ENCODE measurements around the gene DRAM1. TPM values are rescaled to one million over a fixed set of nuclear protein-coding genes. Genes with fewer than 3 reads are reported as not detected.

DRAM1 gene
- total and polyA plus RNA-seq, 9 of the 15 experiments (the other 6 are each of a cell fraction or from before 2014, with no cell fraction given) = 1.4 to 4.3 (median 2.7) TPM

DNA sequence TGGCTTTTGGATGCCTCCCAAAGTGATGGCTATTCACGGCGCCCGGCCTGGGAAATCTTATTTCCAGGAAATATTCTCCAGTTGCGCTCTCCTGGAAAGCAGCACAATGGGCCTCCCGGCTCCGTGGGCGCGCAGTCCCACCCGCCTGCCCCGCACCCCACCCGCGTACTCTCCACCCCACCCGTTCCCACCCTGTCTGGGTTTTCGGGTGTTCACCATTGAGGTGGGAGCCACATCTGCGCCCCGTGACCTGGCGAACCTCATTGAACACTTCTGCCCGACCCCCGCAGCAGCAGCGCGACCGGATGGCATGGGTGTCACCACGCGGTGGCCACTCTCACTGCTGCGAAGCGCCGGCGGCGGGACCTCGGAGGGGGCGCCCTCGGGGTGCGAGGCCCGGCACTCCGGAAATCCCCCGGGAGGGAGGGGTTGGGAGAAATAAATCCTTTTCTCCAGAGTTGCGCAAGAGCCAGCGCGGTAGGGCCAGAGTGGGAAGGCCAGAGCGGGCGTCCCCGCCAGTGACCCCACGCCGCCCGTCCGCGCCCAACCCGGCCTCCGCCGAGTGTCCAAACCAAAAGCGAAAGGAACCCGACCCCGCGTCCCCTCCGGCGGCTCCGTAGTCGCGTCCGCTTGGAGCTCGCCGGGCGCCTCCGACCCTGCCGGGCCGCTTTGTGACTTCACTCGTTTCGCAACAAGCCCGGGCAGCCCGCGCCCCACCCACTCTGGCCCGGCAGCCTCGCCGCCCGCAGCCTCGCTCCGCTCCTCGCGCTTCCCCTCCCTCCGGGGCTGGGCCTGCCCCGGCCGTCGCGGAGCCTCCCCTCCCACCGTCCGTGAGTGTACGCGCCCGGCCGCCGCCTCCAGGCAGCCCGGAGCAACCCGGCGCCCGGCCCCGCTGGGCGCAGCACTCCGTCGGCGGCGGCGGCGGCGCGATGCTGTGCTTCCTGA lies at the start of gene DRAM1 (continued):
- TF ChIP-seq, protein P1, sequence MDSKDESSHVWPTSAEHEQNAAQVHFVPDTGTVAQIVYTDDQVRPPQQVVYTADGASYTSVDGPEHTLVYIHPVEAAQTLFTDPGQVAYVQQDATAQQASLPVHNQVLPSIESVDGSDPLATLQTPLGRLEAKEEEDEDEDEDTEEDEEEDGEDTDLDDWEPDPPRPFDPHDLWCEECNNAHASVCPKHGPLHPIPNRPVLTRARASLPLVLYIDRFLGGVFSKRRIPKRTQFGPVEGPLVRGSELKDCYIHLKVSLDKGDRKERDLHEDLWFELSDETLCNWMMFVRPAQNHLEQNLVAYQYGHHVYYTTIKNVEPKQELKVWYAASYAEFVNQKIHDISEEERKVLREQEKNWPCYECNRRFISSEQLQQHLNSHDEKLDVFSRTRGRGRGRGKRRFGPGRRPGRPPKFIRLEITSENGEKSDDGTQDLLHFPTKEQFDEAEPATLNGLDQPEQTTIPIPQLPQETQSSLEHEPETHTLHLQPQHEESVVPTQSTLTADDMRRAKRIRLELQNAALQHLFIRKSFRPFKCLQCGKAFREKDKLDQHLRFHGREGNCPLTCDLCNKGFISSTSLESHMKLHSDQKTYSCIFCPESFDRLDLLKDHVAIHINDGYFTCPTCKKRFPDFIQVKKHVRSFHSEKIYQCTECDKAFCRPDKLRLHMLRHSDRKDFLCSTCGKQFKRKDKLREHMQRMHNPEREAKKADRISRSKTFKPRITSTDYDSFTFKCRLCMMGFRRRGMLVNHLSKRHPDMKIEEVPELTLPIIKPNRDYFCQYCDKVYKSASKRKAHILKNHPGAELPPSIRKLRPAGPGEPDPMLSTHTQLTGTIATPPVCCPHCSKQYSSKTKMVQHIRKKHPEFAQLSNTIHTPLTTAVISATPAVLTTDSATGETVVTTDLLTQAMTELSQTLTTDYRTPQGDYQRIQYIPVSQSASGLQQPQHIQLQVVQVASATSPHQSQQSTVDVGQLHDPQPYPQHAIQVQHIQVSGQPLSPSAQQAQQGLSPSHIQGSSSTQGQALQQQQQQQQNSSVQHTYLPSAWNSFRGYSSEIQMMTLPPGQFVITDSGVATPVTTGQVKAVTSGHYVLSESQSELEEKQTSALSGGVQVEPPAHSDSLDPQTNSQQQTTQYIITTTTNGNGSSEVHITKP (IDR thresholded peaks at IDR 0.05; ENCODE audit: partially characterized antibody) = peak; percentile 99
- no peak for TF ChIP-seq RHOXF2B (CRISPR knock-in tag; conservative IDR thresholded peaks at IDR 0.05)
- no peak for TF ChIP-seq MCM2 (IDR thresholded peaks at IDR 0.05; ENCODE audit: low read depth)
- TF ChIP-seq MBD2 (IDR thresholded peaks at IDR 0.05; ENCODE audit: borderline replicate concordance, low read depth) = peak; percentile 58; the same call in 1 of the 2 replicates
- TF ChIP-seq, protein P2, sequence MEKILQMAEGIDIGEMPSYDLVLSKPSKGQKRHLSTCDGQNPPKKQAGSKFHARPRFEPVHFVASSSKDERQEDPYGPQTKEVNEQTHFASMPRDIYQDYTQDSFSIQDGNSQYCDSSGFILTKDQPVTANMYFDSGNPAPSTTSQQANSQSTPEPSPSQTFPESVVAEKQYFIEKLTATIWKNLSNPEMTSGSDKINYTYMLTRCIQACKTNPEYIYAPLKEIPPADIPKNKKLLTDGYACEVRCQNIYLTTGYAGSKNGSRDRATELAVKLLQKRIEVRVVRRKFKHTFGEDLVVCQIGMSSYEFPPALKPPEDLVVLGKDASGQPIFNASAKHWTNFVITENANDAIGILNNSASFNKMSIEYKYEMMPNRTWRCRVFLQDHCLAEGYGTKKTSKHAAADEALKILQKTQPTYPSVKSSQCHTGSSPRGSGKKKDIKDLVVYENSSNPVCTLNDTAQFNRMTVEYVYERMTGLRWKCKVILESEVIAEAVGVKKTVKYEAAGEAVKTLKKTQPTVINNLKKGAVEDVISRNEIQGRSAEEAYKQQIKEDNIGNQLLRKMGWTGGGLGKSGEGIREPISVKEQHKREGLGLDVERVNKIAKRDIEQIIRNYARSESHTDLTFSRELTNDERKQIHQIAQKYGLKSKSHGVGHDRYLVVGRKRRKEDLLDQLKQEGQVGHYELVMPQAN (IDR thresholded peaks at IDR 0.05; ENCODE audit: borderline replicate concordance) = 0 out of 2 replicates have a peak, but pooled peaks have one; percentile 24
- no peak for TF ChIP-seq SMARCA5 (IDR thresholded peaks at IDR 0.05)
- no peak for TF ChIP-seq ZNF696 (CRISPR knock-in tag; conservative IDR thresholded peaks at IDR 0.05)
- TF ChIP-seq EP400 (IDR thresholded peaks at IDR 0.05) = peak; percentile 74
- TF ChIP-seq, protein P3, sequence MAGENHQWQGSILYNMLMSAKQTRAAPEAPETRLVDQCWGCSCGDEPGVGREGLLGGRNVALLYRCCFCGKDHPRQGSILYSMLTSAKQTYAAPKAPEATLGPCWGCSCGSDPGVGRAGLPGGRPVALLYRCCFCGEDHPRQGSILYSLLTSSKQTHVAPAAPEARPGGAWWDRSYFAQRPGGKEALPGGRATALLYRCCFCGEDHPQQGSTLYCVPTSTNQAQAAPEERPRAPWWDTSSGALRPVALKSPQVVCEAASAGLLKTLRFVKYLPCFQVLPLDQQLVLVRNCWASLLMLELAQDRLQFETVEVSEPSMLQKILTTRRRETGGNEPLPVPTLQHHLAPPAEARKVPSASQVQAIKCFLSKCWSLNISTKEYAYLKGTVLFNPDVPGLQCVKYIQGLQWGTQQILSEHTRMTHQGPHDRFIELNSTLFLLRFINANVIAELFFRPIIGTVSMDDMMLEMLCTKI (IDR thresholded peaks at IDR 0.05; ENCODE audit: partially characterized antibody) = no peak
- TF ChIP-seq, protein P4, sequence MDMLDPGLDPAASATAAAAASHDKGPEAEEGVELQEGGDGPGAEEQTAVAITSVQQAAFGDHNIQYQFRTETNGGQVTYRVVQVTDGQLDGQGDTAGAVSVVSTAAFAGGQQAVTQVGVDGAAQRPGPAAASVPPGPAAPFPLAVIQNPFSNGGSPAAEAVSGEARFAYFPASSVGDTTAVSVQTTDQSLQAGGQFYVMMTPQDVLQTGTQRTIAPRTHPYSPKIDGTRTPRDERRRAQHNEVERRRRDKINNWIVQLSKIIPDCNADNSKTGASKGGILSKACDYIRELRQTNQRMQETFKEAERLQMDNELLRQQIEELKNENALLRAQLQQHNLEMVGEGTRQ (CRISPR knock-in tag; IDR thresholded peaks at IDR 0.05) = no peak
- TF ChIP-seq, protein P5, sequence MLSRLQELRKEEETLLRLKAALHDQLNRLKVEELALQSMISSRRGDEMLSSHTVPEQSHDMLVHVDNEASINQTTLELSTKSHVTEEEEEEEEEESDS (CRISPR knock-in tag; IDR thresholded peaks at IDR 0.05) = no peak
- TF ChIP-seq ETV6 (IDR thresholded peaks at IDR 0.05; ENCODE audit: borderline replicate concordance in 1 of 2, low read depth in 2 of 2, low read length in 1 of 2) = no peak
- TF ChIP-seq ETV6 (CRISPR knock-in tag; IDR thresholded peaks at IDR 0.05; ENCODE audit: borderline replicate concordance) = no peak
- TF ChIP-seq ZNF584 (CRISPR knock-in tag; IDR thresholded peaks at IDR 0.05; ENCODE audit: low read depth) = no peak
- peak; percentile 70 for TF ChIP-seq TAF1 (IDR thresholded peaks at IDR 0.05; ENCODE audit: control insufficient read depth, extremely low read depth, insufficient read depth, low read length, severe bottlenecking)
- peak; percentile 42 for TF ChIP-seq SAFB (IDR thresholded peaks at IDR 0.05; ENCODE audit: borderline replicate concordance, low read depth, low read length)
- TF ChIP-seq TSC22D4 (tag; IDR thresholded peaks at IDR 0.05) = no peak
- peak; percentile 70; the same call in 1 of the 2 replicates for TF ChIP-seq PML (IDR thresholded peaks at IDR 0.05; ENCODE audit: low read length)
- no peak for TF ChIP-seq YBX1 (IDR thresholded peaks at IDR 0.05)

All from K562 (cell line).